HG02884 (cell line): Measurements from ENCODE around the gene GAL3ST1.
"Not testable (repeated sequence)": the region's sequence is repeated elsewhere in the genome, so short reads cannot be mapped to it uniquely, and the experiment has no call there.

Experiments
- ATAC-seq: cut with Tn5 transposase; IDR thresholded peaks from one replicate; pipeline ENCODE4 v1.9.1; 2021; ENCODE audit warnings: mild to moderate bottlenecking, moderate library complexity; ENCODE audit not compliant: unreplicated experiment

Gene GAL3ST1

DNA sequence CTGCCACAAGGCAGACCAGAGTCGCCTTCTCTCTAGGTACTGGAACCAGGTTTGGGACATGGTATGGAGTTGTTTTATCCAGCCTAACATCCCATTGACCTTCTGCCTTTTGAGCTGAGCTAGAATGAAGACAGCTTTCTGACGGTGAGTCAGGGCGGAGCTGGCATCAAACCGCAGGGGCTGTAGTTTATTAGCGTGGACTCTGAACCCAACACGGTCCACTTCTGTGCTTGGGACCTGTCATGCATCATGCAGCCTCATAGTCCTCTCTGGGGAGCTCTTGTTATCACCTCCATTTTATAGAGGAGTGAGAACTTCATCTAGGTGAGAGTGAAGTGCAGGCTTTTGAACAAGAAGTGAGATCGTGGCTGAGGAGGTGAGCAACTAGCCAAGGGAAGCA, 8.3 kb downstream of the GAL3ST1 start:
- no peak for ATAC-seq

DNA sequence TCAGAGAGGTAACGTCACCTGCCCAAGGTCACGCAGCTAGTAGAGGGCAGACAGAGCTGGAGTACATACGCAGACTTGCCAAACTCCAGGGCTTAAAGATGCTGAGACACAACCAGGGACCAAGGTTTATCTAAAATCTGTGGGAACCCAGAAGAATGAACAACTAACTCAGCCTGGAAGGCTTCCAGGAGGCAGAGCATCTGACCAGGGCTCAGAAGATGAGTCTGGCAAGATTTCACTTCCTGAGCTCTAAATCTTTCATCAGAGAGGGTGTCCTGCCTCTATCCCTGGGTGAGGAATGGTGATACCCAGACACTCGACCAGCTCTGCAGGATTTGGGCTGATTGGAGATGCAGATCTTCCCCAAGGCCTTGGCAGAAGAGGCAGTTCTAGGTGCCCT, 9.1 kb downstream of the GAL3ST1 start:
- ATAC-seq: no peak

DNA sequence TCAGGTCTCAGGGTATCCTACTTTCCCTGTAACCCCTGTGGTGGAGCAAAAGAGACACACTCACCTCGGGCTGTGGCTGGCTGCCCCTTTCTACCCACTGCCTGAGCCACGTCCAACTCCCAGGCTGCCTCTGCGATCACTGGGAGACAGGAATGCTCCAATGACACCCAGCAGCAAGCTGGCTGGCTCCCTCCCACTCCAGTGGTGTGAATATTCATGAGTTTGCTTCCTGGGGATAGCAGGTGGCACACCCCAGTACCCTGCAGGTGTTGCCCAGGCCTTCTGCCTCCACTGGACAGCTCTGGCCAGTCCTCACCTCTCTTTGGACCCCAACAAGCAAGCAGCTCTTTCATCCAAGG, 9.7 kb downstream of the GAL3ST1 start:
- ATAC-seq: no peak

DNA sequence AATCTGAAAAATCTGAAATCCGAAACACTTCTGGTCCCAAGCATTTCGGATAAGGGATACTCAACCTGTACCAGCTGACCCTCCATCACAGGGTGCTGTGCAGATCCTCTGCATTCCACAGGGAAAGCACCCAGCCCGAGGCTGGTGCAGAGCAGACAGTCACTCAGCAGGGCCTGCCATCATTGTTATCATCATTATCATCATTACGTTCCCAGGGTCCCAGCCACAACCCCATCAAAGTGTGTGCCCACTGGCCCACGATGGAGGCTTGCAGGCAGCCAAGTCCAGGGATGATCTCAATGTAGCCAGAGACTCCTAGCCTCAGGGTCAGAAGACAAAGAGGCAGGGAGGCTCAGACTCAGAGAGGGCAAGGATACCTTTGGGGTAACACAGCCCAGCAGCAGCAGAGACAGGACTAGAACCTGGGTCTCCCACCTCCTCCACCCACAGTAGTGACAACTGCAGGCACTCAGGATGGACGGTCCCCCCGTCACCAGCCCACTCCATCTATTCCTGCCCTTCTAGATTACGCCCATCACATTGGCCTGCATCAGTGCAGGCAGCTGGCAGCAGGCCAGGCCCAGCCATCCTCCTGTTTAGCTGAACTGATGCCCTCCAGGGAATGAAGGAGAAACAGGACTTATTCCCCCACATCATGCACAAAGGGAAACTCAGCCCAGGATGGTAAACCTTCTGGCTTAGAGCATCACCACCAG, 10.3 kb downstream of the GAL3ST1 start:
- no peak for ATAC-seq

DNA sequence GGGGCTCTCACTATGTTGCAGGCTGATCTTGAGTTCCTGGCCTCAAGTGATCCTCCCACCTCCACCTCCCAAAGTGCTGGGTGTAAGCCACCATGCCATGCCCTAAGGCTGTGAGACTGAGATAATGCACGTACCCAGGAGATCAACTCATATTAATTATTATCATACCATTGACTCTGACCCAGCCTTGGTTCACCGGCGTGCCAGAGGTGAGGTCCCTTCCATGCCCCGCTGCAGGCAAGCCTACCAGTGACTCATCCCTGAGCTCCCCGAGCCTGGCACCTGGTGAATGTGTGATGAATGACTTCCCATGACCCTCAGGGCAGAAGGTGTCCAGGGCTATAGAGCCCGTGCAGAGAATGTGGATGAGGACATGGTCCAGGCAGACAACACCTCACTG, 12.1 kb downstream of the GAL3ST1 start:
- no peak for ATAC-seq

DNA sequence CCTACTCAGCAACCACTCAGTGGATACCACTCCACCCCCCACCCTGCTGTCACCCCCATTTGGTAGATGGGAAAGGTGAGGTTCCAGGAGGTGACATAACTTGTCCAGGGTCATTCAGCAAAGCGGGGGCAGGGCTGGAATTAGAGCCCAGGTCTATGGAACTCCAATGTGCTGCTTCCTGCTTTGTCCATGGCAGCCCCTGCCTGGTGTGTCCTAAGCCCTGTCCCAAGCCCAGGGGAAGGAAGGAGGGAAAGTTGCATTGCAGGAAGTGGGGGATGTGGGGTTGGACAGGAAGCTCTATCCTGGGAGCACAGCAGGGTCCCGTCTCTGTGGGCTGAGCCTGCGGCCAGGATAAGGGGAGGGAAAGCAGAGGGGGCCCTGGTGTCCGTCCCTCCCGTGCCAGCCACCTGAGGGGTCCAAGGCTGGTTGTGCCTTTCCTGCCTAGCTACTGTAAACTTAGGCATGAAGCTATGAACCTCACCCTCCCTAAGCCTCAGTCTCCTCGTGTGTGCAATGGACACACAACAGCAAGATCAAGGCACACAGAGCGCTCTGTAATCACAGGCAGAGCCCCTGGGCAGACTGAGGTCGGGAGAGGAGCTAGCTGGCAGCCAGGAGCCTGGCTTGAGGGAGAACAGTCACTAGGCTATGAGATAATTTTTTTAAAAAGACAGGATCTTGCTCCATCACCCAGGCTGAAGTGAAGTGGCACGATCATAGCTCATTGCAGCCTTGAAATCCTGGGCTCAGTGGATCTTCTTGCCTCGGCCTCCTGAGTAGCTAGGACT, 12.9 kb downstream of the GAL3ST1 start:
- no peak for ATAC-seq

DNA sequence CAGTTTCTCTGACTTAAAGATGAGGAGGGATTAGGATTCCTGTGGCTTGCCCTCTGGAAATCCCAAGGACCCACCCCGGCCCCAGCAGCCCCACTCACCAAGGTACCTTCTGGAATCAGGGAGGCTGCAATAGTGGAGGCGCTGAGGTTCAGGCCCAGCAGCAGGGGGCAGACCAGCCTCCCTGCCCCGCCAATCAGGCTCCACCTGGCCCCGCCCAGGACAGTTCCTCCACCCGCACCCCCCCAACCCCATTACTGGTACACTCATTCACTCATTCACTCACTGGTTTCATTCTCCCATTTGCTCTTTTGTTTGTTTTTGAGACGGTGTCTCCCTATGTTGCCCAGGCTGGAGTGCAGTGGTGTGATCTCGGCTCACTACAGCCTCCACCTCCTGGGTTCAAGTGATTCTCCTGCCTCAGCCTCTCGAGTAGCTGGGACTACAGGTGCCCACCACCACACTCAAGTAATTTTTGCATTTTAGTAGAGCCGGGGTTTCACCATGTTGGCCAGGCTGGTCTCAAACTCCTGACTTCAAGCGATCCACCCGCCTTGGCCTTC, 13.7 kb downstream of the GAL3ST1 start:
- not testable (repeated sequence) for ATAC-seq

DNA sequence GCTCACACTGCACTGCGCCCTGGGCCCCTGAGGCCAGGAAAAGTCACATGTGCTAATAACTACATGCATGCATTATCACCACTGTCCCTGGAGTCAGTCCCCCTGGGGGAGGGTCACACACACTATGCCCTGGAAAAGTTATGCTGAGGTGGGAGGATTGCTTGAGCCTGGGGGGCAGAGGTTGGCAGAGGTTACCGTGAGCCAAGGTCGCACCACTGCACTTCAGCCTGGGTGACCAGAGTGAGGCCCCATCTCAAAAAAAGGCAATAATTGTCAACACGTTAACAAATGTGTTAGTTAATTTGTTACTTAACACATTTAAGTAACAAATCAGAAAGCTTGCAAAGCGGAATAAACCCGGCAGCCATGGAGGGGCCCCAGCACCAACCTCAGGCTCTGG, 14.6 kb downstream of the GAL3ST1 start:
- ATAC-seq: no peak

DNA sequence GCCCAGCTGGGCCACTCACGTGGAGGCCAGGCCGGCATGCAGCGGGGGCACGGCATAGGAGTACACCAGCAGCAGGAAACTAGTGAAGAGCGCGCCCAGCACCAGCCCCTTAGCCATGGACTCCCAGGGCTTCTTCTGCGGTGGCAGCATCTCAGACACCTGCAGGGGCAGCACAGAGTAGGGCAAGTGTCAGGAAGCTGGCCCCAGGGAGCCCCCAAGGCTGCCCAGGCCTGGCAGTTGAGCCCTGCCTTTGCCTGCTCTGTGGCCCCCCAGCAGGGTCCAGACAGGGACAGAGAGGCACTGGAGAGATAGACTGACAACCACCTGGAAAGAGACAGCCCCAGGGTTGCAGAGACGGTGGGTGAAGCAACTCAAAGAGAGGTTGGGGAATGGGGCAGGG, 17.2 kb downstream of the GAL3ST1 start:
- no peak for ATAC-seq

DNA sequence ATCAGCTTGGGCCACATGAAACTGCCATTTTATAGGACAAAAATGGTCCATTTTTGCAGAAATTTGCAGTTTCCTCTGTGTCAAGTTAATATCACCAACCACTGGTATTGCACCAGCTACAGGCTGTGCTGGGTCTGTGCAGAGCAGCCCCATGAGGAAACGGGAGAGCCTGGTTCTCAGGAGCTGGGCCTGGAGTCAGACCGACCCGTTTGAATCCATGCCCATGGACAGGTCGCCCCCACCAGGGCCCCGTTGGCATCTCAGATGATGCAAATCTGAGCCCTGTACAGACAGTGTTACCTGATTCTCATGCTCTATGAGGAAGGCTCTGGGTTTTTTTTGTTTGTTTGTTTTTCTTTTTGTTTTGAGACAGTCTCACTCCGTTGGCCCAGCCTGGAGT, 18.1 kb downstream of the GAL3ST1 start:
- ATAC-seq: no peak

DNA sequence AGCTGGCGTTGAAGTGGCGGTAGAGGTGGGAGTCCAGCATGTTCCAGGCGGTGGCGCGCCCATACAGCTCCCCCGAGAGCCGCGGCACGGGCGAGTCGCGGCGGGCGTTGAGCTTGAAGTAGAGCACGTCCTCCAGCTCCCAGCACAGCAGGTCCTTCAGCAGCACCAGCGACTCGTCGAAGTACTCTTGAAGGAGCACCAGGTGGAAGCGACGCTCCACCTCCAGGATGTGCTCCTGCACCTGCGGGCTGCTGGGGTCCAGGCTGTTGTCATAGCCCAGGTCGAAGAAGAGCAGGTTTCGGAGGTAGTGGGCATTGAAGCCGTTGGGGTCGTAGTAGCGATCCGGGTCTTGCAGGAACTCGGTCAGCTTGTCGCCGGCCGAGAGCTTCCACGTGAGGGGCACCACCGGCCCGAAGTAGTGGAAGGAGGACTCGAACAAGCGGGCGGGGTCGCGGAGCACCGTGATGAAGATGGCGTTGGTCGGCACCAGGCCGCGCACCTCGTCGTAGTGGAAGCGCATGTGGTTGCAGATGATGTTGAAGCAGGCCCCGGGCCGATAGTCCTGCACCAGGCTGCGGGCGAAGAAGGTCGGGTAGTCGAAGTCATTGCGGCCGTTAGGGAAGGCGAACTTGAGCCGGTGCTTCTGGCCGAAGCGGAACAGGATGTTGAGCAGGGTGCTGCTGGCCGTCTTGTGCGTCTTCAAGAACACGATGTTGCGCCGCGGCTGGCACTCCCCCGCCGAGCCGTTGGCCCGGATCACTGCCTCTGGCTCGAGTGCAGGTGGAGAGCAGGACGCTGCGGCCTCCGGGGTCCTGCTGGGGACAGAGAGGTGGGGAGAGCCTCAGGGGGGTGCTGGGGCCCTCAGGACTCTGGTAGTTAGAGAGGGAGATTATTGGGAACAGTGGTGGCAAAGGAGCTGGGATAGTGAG, 18.9 kb downstream of the GAL3ST1 start:
- no peak for ATAC-seq

DNA sequence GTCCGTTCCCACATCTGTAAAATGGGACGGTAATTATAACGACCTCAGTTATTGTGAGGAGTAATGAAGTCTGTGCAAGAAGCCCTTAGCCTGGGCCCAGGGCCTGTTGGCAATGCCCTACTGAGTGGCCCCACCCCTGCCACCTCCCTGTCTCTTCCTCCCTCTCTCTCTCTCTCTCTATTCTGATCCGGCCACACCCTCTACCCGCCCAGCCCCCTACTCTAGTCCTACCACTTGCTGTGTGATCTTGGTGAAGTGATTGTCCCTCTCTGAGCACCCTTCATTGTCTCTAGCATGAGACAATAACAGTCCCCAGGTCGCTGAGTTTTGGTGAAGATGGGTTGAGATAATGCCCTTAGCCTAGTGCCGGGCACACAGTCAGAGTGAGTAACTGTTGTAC, 20.5 kb downstream of the GAL3ST1 start:
- ATAC-seq: no peak

DNA sequence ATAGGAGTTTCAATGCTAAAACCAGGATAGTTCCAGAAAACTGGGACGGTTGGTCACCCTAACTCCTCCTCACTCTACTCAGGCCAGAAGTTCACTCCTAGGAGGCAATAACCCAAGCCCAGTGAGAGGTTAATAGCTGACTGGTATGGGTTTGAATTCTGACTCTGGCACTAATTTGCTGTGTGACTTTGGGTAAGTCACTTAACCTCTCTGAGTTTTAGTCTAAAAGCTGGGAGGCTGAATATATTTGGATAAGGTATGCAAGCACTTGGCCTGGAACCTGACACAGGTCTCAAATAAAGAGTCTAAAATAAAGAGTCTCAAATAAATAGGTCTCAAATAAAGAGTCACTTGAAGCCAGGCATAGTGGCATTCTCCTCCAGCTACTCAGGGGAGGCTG, 21.7 kb downstream of the GAL3ST1 start:
- ATAC-seq: no peak

DNA sequence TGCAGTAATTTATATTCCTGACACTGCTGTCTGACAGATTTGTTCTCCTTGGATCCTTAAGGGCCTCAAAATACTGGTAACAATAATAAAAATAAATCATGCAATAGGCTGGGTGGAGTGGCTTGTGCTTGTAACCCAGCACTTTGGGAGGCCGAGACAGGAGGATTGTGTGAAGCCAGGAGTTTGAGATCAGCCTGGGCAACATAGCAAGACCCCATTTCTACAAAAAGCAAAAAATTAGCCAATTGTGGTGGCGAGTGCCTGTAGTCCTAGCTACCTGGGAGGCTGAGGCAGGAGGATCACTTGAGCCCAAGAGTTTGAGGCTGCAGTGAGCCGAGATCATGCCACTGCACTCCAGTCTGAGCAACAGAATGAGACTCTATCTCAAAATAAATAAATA, 22.7 kb downstream of the GAL3ST1 start:
- ATAC-seq: not testable (repeated sequence)

DNA sequence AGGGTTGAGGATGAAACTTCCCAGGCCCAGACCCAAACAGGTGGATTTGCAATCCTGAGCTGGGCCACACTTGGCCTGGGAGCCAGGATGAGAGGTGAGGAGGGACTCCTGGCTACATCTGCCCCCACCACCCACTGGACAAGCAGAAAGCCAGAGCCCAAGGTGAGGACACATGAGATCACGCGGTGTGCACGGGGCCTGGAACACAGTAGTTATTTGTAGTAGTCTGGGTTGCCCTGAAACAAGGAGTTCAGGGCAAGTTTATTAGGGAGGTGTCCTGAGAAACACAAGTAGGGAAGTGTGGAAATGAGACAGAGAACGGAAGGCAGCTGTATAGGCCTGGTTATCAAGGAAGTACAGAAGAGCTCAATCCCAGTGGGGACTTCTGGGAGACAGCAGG, 27.3 kb downstream of the GAL3ST1 start:
- no peak for ATAC-seq

DNA sequence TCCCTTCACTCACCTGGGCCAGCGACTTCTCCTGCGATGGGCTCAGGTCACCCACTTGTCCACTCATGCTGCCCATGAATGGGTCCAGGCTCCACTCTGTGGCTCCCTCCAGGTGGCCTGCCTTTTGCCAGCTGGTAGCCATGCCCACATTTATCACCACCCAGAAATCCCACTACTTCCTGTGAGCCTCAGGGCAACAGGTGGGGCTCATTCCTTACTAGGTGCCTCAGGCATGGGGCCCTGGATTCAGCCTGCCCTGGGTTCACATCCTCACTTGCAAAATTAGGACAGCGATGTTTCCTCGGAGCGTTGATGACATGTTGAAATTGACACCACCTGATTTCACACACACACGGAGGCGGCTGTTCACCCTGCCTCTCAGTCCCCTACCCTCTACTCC, 27.8 kb downstream of the GAL3ST1 start, which contains the start of gene SEC14L6:
SEC14L6 (minus strand) TSS at position 126 of the 400 bp plus-strand sequence; CDS start at position 67, 59 bp downstream.
- ATAC-seq: no peak

DNA sequence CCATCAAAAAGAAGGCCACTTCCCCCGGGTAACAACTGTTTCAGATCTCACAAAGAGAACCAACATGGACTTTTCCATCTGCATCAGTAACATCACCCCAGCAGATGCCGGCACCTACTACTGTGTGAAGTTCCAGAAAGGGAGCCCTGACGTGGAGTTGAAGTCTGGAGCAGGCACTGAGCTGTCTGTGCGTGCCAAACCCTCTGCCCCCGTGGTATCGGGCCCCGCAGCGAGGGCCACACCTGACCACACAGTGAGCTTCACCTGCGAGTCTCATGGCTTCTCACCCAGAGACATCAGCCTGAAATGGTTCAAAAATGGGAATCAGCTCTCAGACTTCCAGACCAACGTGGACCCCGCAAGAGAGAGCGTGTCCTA, 31.7 kb downstream of the GAL3ST1 start:
- ATAC-seq: no peak

DNA sequence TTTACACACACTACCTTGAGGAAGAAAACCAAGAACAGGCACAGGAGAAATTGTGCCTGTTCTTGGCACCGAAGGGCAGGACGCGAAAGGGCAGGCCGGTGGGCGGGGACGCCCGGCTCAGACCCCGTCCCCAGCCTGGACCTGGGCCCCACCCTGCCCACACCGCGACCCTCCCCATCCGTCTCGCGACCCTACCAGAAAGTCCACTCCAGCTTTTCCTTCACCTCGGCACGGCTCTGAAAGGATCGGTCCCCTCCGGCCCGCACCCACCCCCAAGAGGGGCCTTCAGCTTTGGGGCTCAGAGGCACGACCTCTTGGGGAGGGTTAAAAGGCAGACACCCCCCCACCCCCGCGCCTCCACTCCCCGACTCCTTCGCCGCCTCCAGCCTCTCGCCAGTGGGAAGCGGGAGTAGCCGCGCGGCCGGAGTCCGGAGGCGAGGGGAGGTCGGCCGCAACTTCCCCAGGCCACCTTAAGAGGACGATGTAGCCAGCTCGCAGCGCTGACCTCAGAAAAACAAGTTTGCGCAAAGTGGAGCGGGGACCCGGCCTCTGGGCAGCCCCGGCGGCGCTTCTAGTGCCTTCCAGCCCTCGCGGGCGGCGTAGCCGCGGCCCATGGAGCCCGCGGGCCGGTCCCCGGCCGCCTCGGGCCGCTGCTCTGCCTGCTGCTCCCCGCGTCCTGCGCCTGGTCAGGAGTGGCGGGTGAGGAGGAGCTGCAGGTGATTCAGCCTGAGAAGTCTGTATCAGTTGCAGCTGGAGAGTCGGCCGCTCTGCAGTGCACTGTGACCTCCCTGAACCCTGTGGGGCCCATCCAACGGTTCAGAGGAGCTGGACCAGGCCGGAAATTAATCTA, 32.3 kb downstream of the GAL3ST1 start:
- ATAC-seq: no peak

DNA sequence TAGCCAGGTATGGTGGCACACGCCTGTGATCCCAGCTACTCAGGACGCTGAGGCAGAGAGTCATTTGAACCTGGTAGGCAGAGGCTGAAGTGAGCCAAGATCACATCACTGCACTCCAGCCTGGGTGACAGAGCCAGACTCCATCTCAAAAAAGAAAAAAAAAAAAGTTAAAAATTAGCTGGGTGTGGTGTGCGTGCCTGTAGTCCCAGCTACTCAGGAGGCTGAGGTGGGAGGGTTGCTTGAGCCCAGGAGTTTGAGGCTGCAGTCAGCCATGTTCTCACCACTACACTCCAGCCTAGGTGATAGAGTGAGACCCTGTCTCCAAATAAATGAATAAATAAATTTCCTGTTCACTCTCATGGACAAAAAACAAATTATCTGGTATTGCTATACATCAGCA, 33.0 kb downstream of the GAL3ST1 start:
- ATAC-seq: not testable (repeated sequence)

DNA sequence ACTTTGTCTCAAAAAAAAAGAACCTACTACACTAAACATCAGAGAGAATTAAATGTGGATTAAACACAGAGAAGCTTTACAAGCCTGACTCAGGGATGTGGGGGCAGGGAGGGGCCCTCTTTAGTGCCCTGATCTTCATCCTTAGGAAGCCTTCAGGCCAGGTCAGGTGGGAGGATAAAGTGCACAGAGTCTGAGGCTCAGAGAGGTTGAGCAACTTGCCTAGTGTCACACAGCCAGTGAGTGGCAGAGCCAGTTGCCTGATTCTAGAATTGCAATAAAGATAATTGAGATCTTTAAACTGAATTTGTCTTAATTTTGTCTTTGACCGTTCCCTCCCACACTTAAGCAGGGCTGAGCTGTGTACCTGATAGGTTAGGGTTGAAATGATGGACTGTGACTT, 35.1 kb downstream of the GAL3ST1 start:
- ATAC-seq: no peak
